OCI-LY3 (cell line): Measurements from ENCODE around the gene CAMTA1.

Source experiments
- CTCF ChIP-seq: fragments of 200-600, 300-600 bp; sonication (generic); IDR thresholded peaks from 2 replicates; pipeline ENCODE4 v1.5.1; 2014; ENCODE audit warnings: antibody characterized with exemption, low read length, low read depth
- EZH2phosphoT487 ChIP-seq: fragments of 200-600 bp; shearing (Covaris generic); IDR thresholded peaks from 2 replicates; pipeline ENCODE4 v1.6.1; 2018; ENCODE audit warnings: antibody characterized with exemption, mixed run types, low read depth

DNA sequence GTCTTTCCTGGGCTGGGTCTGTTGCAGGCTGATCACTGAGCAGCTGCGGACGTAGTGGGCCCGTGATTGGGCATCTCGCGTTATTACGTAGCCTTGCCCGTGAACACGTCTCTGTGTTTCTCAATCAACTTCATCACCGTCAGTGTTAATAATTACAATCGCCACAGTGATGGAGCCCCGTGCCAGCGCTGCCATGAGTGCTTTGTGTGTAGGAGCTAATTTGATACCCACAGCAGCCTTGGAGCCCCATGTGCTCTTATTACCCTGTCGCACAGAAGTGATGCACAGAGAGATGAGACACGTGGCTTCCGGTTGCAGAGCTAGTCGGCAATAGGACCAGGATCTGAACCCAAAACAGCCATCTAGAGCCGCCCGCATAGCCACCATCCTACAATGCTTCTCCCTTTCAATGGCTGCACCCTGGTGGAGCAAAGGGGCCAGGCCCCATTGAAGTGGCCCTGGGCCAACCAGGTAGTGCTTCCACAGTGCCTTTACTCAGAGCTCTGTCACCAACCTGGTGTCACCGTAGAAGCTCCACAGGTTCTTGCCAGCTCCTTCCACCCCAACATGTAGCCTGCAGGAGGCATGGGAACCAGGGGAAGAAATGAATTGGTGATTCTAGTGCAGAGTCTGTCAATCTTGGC lies 587.3 kb downstream of the CAMTA1 start:
- TF ChIP-seq CTCF: no peak
- TF ChIP-seq EZH2phosphoT487: no peak
